ENCODE results near the gene NFATC2IP. TPM values are rescaled to one million over a fixed set of nuclear protein-coding genes. Genes with fewer than 3 reads are reported as not detected.
A peak's percentile ranks its signal among the peaks of the same experiment; 100 is the strongest.

The NFATC2IP gene
- total RNA-seq, 1 experiment from 2014 or later: 63.5 TPM

- no peaks in the 10 kb centered on the region for H3K27me3 ChIP-seq (replicated peaks; ENCODE audit: insufficient read depth, low read depth, low read length, poor library complexity)
- H3K27ac ChIP-seq (ENCODE audit: low read depth, low read length, poor library complexity, severe bottlenecking): no peak overlapping the region
- H3K4me1 ChIP-seq (ENCODE audit: insufficient read depth, low read length, poor library complexity, severe bottlenecking): no peaks in the 10 kb centered on the region
- ChIA-PET CTCF (no interaction called here), POLR2A (ENCODE audit: low non-redundant PET) (no interaction called here)
- no peak overlapping the region for H3K4me3 ChIP-seq (ENCODE audit: low read depth, low read length, poor library complexity, severe bottlenecking)
- DNase-seq (ENCODE audit: low spot score): no peak
- intact Hi-C loops (cut with micrococcal nuclease; ENCODE audit: unreplicated experiment): no loop called here
- TF ChIP-seq CTCF (conservative IDR thresholded peaks at IDR 0.05; ENCODE audit: low read depth, low read length) (no peak), EZH2 (IDR thresholded peaks at IDR 0.05; ENCODE audit: borderline replicate concordance, low read depth, low read length, poor library complexity, severe bottlenecking) (no peak)
- no TSS peak for BruUV-seq (replicated peaks)
- H3K9me3 ChIP-seq (ENCODE audit: low read depth, low read length, poor library complexity, severe bottlenecking): no peaks in the 10 kb centered on the region
- H3K36me3 ChIP-seq (ENCODE audit: insufficient read depth, low read length, poor library complexity, severe bottlenecking): no peaks in the 10 kb centered on the region
Observed at GRCh38 chr16:28946681-28947080, 4.1 kb upstream of the NFATC2IP start.

- Histone ChIP-seq H3K36me3 (ENCODE audit: insufficient read depth, low read length, poor library complexity, severe bottlenecking) (peaks cover 36% of the 10 kb centered on the region), H3K4me3 (ENCODE audit: low read depth, low read length, poor library complexity, severe bottlenecking) (peak overlapping the region; percentile 82), H3K4me1 (ENCODE audit: insufficient read depth, low read length, poor library complexity, severe bottlenecking) (no peaks in the 10 kb centered on the region), H3K27me3 (replicated peaks; ENCODE audit: insufficient read depth, low read depth, low read length, poor library complexity) (no peaks in the 10 kb centered on the region), H3K9me3 (ENCODE audit: low read depth, low read length, poor library complexity, severe bottlenecking) (no peaks in the 10 kb centered on the region), H3K27ac (ENCODE audit: low read depth, low read length, poor library complexity, severe bottlenecking) (peak overlapping the region; percentile 84)
- ChIA-PET CTCF (no interaction called here), POLR2A (ENCODE audit: low non-redundant PET) (no interaction called here)
- DNase-seq (ENCODE audit: low spot score): no peak
- BruUV-seq (replicated peaks): no TSS peak
- intact Hi-C loops (cut with micrococcal nuclease; ENCODE audit: unreplicated experiment): no loop called here
- TF ChIP-seq EZH2 (IDR thresholded peaks at IDR 0.05; ENCODE audit: borderline replicate concordance, low read depth, low read length, poor library complexity, severe bottlenecking) (no peak), CTCF (conservative IDR thresholded peaks at IDR 0.05; ENCODE audit: low read depth, low read length) (no peak)
Observed at GRCh38 chr16:28951410-28951943, 740 bp downstream of the NFATC2IP start.

GRCh38 chr16:28958216-28958615 is 7.5 kb downstream of the NFATC2IP start:
- no peak overlapping the region for H3K27ac ChIP-seq (ENCODE audit: low read depth, low read length, poor library complexity, severe bottlenecking)
- no peaks in the 10 kb centered on the region for H3K9me3 ChIP-seq (ENCODE audit: low read depth, low read length, poor library complexity, severe bottlenecking)
- ChIA-PET POLR2A (ENCODE audit: low non-redundant PET) (no interaction called here), CTCF (no interaction called here)
- intact Hi-C loops (cut with micrococcal nuclease; ENCODE audit: unreplicated experiment): no loop called here
- H3K27me3 ChIP-seq (replicated peaks; ENCODE audit: insufficient read depth, low read depth, low read length, poor library complexity): no peaks in the 10 kb centered on the region
- H3K4me3 ChIP-seq (ENCODE audit: low read depth, low read length, poor library complexity, severe bottlenecking): no peak overlapping the region
- BruUV-seq (replicated peaks): no TSS peak
- no peak for DNase-seq (ENCODE audit: low spot score)
- peaks cover 69% of the 10 kb centered on the region for H3K36me3 ChIP-seq (ENCODE audit: insufficient read depth, low read length, poor library complexity, severe bottlenecking)
- TF ChIP-seq CTCF (conservative IDR thresholded peaks at IDR 0.05; ENCODE audit: low read depth, low read length) (no peak), EZH2 (IDR thresholded peaks at IDR 0.05; ENCODE audit: borderline replicate concordance, low read depth, low read length, poor library complexity, severe bottlenecking) (no peak)
- H3K4me1 ChIP-seq (ENCODE audit: insufficient read depth, low read length, poor library complexity, severe bottlenecking): no peaks in the 10 kb centered on the region

Measured in A673 (cell line).